IPS-18a (cell line): ENCODE data around the gene S100A12.

ENCODE experiments used
- H3K27ac ChIP-seq: one replicate; pipeline ENCODE4 v1.5.1; 2013; ENCODE audit warnings: low read length
- H3K27me3 ChIP-seq: one replicate; pipeline ENCODE4 v1.6.1; 2013; ENCODE audit warnings: mild to moderate bottlenecking, low read length; ENCODE audit not compliant: control insufficient read depth, insufficient read depth
- H3K36me3 ChIP-seq: one replicate; pipeline ENCODE4 v1.6.1; 2013; ENCODE audit warnings: low read depth, low read length; ENCODE audit not compliant: control insufficient read depth
- H3K4me1 ChIP-seq: one replicate; pipeline ENCODE4 v1.6.1; 2013; ENCODE audit warnings: low read depth, low read length; ENCODE audit not compliant: control insufficient read depth
- H3K4me3 ChIP-seq: one replicate; pipeline ENCODE4 v1.5.1; 2013; ENCODE audit warnings: low read length
- H3K9ac ChIP-seq: one replicate; pipeline ENCODE4 v1.6.1; 2013; ENCODE audit warnings: mild to moderate bottlenecking, low read length, moderate library complexity
- H3K9me3 ChIP-seq: one replicate; pipeline ENCODE4 v1.6.1; 2013; ENCODE audit warnings: low read depth, low read length; ENCODE audit not compliant: control insufficient read depth

S100A12 gene

GRCh38 chr1:153380711-153381110 lies 5.3 kb upstream of the S100A12 start:
- no peak overlapping the region for H3K27ac ChIP-seq
- H3K4me3 ChIP-seq, result no peak overlapping the region
- H3K4me1 ChIP-seq, result no peaks in the 10 kb centered on the region
- H3K27me3 ChIP-seq, result no peaks in the 10 kb centered on the region
- H3K36me3 ChIP-seq, result no peaks in the 10 kb centered on the region
- peaks cover 2% of the 10 kb centered on the region for H3K9me3 ChIP-seq
- H3K9ac ChIP-seq, result no peak overlapping the region

DNA sequence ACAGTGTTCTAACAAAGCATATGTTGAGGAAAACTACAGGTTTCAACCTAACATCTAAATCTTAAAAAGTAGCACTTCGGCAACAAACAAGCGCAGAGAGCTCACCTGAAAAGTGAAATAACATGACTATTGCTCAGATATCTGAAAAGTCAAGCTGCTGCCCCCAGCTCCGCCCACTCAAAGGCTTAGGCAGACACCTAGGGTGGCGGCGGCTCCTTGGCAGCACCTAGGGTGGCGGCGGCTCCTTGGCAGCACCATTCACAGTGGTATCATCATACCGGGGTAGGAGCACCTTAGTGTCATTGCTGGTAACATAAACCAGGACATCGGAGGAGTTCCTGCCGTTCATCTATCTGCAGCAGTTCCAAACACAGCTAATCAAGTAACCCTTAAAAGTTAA lies 4.2 kb upstream of the S100A12 start:
- H3K27me3 ChIP-seq, result no peaks in the 10 kb centered on the region
- H3K36me3 ChIP-seq, result no peaks in the 10 kb centered on the region

GRCh38 chr1:153374071-153374470 lies 1.4 kb downstream of the S100A12 start:
- H3K36me3 ChIP-seq, result no peaks in the 10 kb centered on the region
- H3K27me3 ChIP-seq, result no peaks in the 10 kb centered on the region
- no peak overlapping the region for H3K4me3 ChIP-seq
- H3K4me1 ChIP-seq, result no peaks in the 10 kb centered on the region
- H3K9me3 ChIP-seq, result no peaks in the 10 kb centered on the region
- no peak overlapping the region for H3K9ac ChIP-seq
- H3K27ac ChIP-seq, result no peak overlapping the region

More for the DNA sequence above, 4.2 kb upstream of the S100A12 start:
- Histone ChIP-seq H3K27ac (no peak overlapping the region), H3K9me3 (peaks cover 2% of the 10 kb centered on the region), H3K4me1 (no peaks in the 10 kb centered on the region), H3K4me3 (no peak overlapping the region), H3K9ac (no peak overlapping the region)

DNA sequence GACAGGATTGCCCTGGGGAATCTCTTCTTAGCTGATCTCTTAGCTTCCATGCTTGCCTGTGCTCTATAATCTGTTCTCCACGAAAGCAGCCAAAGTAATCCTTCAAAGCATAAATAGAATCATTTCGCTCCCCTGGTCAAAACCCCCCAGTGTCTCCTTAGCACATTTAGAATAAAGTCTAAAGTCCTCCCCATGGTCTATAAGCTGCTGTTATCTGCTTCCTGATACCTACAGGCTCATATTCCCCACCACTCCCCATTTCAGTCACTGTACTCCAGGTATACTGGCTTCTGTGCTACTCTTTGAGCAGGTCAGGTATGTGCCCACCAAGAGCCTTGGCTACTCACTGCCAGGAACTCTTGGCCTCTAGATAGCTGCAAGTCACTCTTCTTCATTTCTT lies 2.9 kb downstream of the S100A12 start:
- Histone ChIP-seq H3K27ac (no peak overlapping the region), H3K9ac (no peak overlapping the region), H3K36me3 (no peaks in the 10 kb centered on the region)

DNA sequence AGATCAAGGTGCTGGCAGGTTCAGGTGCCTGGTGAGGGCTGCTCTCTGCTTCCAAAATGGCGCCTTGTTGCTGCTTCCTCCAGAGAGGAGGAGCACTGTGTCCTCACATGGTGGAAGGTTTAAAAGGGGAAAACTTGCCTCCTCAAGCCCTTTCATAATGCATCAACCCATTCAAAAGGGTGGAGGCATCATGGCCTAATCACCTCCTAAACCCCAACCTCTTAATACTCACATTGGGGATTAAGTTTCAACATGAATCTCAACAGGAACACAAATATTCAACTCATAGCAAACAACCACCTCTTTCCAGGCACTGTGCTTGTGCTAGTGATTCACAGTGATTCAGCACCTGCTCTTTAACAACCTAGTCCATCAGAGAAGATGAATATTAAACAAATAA lies 4.2 kb downstream of the S100A12 start:
- Histone ChIP-seq H3K27me3 (no peaks in the 10 kb centered on the region), H3K4me1 (no peaks in the 10 kb centered on the region), H3K9me3 (no peaks in the 10 kb centered on the region), H3K9ac (no peak overlapping the region), H3K4me3 (no peak overlapping the region), H3K27ac (no peak overlapping the region), H3K36me3 (no peaks in the 10 kb centered on the region)

More for the DNA sequence above, 2.9 kb downstream of the S100A12 start:
- H3K4me3 ChIP-seq, result no peak overlapping the region
- H3K27me3 ChIP-seq, result no peaks in the 10 kb centered on the region
- H3K9me3 ChIP-seq, result no peaks in the 10 kb centered on the region
- H3K4me1 ChIP-seq, result no peaks in the 10 kb centered on the region

DNA sequence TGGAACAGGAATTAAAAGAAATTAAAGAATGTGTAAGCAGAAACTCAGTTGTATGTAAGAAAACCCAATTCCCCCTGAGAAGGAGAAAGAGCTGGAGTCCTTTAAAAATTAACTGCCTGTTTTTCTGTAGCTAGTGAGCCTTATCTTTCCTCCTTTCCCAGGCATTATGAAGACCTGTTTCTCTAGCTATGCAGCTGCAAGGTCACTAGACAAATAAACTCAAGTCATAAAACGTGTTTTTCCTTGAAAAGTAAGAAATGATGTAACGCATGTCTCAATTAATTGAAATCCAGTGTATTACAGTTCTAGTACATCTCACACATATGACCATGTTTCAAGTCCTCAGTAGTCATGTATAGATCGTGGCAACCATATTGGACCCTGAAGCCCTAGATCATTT lies 5.3 kb downstream of the S100A12 start:
- Histone ChIP-seq H3K4me3 (no peak overlapping the region), H3K36me3 (no peaks in the 10 kb centered on the region), H3K27ac (no peak overlapping the region), H3K9me3 (no peaks in the 10 kb centered on the region), H3K27me3 (no peaks in the 10 kb centered on the region), H3K4me1 (no peaks in the 10 kb centered on the region), H3K9ac (no peak overlapping the region)

- no peaks in the 10 kb centered on the region for H3K27me3 ChIP-seq
These were observed 6.9 kb downstream of the S100A12 start for GRCh38 chr1:153368495-153368894.

GRCh38 chr1:153367090-153367489 lies 8.3 kb downstream of the S100A12 start:
- H3K27ac ChIP-seq, result no peak overlapping the region
- no peaks in the 10 kb centered on the region for H3K9me3 ChIP-seq
- no peaks in the 10 kb centered on the region for H3K36me3 ChIP-seq
- H3K9ac ChIP-seq, result no peak overlapping the region
- no peaks in the 10 kb centered on the region for H3K27me3 ChIP-seq
- no peak overlapping the region for H3K4me3 ChIP-seq
- H3K4me1 ChIP-seq, result no peaks in the 10 kb centered on the region

More at GRCh38 chr1:153368495-153368894, 6.9 kb downstream of the S100A12 start:
- no peaks in the 10 kb centered on the region for H3K4me1 ChIP-seq
- H3K36me3 ChIP-seq, result no peaks in the 10 kb centered on the region
- H3K4me3 ChIP-seq, result no peak overlapping the region
- no peak overlapping the region for H3K9ac ChIP-seq
- H3K9me3 ChIP-seq, result no peaks in the 10 kb centered on the region
- H3K27ac ChIP-seq, result no peak overlapping the region

DNA sequence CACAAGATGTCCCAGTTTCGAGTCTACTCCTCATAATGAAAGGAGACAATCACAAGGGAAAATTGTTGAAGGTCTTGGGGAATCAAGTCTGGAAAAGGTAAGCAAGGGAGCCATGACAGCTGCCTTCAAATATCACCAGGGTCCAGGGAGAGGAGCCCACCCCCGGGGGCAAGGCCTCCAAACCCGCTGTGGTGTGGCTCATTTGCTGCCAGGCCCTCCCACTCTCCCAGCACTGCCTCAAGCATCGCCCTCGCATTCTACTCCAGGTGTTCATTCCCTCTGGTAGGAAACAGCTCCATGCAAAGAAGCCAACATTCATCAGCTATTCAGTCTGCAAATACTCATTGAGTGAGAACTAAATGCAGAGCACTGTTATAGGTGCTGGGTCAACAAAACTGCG lies 9.2 kb downstream of the S100A12 start:
- Histone ChIP-seq H3K9ac (no peak overlapping the region), H3K9me3 (no peaks in the 10 kb centered on the region), H3K27ac (no peak overlapping the region), H3K27me3 (no peaks in the 10 kb centered on the region), H3K4me1 (no peaks in the 10 kb centered on the region), H3K36me3 (no peaks in the 10 kb centered on the region), H3K4me3 (no peak overlapping the region)

- H3K36me3 ChIP-seq, result no peaks in the 10 kb centered on the region
- H3K9ac ChIP-seq, result no peak overlapping the region
- no peaks in the 10 kb centered on the region for H3K27me3 ChIP-seq
- H3K4me3 ChIP-seq, result no peak overlapping the region
- no peaks in the 10 kb centered on the region for H3K4me1 ChIP-seq
- no peaks in the 10 kb centered on the region for H3K9me3 ChIP-seq
- no peak overlapping the region for H3K27ac ChIP-seq
These were observed 9.7 kb downstream of the S100A12 start for GRCh38 chr1:153365696-153366095.

DNA sequence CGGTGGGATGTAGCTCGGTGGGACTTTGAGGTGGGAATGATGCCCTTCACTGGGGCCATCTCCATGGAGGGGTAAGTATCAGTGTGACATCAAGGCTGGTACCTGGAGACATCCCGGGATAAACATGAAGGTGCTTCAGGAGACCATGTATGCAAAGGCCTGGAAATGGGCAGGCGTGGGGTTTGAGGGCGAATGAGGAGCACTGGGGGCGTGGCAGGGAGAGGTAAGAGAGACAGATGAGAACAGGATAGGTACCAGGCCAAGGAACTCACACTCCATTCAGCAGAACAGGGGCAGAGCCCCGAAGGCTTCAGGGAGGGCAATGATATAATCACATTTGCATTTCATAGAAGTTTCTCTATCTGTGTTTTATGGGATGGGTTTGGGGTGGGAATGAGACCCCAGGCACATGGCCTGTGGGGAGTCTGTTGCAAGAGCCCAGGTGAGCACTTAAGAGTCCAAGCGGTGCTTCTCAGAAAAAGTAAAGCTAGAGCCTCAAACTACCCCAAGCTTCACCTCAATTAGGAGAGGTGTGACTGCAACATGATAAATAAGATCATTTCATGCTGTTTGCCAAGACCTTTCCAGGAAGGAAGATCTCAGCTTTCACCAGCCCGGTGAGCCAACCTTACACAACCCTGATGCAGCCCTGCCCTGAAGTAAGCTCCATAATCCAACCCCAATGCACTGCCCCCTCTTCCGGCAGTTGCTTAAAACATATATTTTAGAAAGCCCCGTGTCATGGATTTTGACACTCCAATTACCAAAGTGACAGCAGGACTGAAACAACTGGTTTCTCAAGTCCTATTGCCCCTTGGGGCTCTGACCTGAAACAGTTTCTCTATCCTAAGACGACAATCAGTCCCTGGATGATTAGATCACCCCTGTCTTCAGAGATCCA lies 10.4 kb downstream of the S100A12 start:
- H3K9me3 ChIP-seq, result no peaks in the 10 kb centered on the region
- H3K9ac ChIP-seq, result no peak overlapping the region
- no peak overlapping the region for H3K27ac ChIP-seq
- H3K36me3 ChIP-seq, result no peaks in the 10 kb centered on the region
- no peak overlapping the region for H3K4me3 ChIP-seq
- H3K4me1 ChIP-seq, result no peaks in the 10 kb centered on the region
- no peaks in the 10 kb centered on the region for H3K27me3 ChIP-seq

- H3K4me1 ChIP-seq, result no peaks in the 10 kb centered on the region
- H3K4me3 ChIP-seq, result no peak overlapping the region
- H3K27me3 ChIP-seq, result no peaks in the 10 kb centered on the region
- H3K9ac ChIP-seq, result no peak overlapping the region
- no peaks in the 10 kb centered on the region for H3K36me3 ChIP-seq
- no peak overlapping the region for H3K27ac ChIP-seq
- H3K9me3 ChIP-seq, result no peaks in the 10 kb centered on the region
These were observed 11.3 kb downstream of the S100A12 start for GRCh38 chr1:153364156-153364555.
